GM21515 (cell line): ENCODE results near the gene GPC6.

ENCODE experiments used
- ATAC-seq: cut with Tn5 transposase; IDR thresholded peaks from one replicate; pipeline ENCODE4 v1.9.1; 2021; ENCODE audit not compliant: unreplicated experiment

Gene GPC6

GRCh38 chr13:93554514-93554913 lies 327.9 kb downstream of the GPC6 start:
- no peak for ATAC-seq

GRCh38 chr13:93558637-93559036 lies 332.0 kb downstream of the GPC6 start:
- ATAC-seq, result no peak

- no peak for ATAC-seq
These were observed 333.1 kb downstream of the GPC6 start for GRCh38 chr13:93559718-93560117.

- no peak for ATAC-seq
These were observed 335.1 kb downstream of the GPC6 start for GRCh38 chr13:93561576-93562225.

- no peak for ATAC-seq
These were observed 336.1 kb downstream of the GPC6 start for GRCh38 chr13:93562676-93563075.

- ATAC-seq, result no peak
These were observed 350.5 kb downstream of the GPC6 start for GRCh38 chr13:93577105-93577504.

GRCh38 chr13:93589788-93590187 lies 363.2 kb downstream of the GPC6 start:
- ATAC-seq, result no peak

- no peak for ATAC-seq
These were observed 376.4 kb downstream of the GPC6 start for GRCh38 chr13:93603043-93603442.

- ATAC-seq, result no peak
These were observed 388.2 kb downstream of the GPC6 start for GRCh38 chr13:93614776-93615175.

- no peak for ATAC-seq
These were observed 393.7 kb downstream of the GPC6 start for GRCh38 chr13:93620181-93620765.

- no peak for ATAC-seq
These were observed 394.4 kb downstream of the GPC6 start for GRCh38 chr13:93621051-93621450.

- no peak for ATAC-seq
These were observed 395.4 kb downstream of the GPC6 start for GRCh38 chr13:93621966-93622365.

- no peak for ATAC-seq
These were observed 397.7 kb downstream of the GPC6 start for GRCh38 chr13:93624311-93624777.

- no peak for ATAC-seq
These were observed 398.9 kb downstream of the GPC6 start for GRCh38 chr13:93625536-93625935.

- ATAC-seq, result no peak
These were observed 401.7 kb downstream of the GPC6 start for GRCh38 chr13:93628136-93628797.

GRCh38 chr13:93635616-93636032 lies 409.0 kb downstream of the GPC6 start:
- ATAC-seq, result no peak

- ATAC-seq, result no peak
These were observed 411.2 kb downstream of the GPC6 start for GRCh38 chr13:93637852-93638251.

GRCh38 chr13:93640452-93640851 lies 413.8 kb downstream of the GPC6 start:
- no peak for ATAC-seq

GRCh38 chr13:93646245-93646644 lies 419.6 kb downstream of the GPC6 start:
- ATAC-seq, result no peak

- ATAC-seq, result no peak
These were observed 422.9 kb downstream of the GPC6 start for GRCh38 chr13:93649496-93649895.

- ATAC-seq, result no peak
These were observed 427.2 kb downstream of the GPC6 start for GRCh38 chr13:93653776-93654175.

GRCh38 chr13:93655154-93655553 lies 428.5 kb downstream of the GPC6 start:
- ATAC-seq, result no peak
